ENCODE data around the gene MEIOC.

GRCh38 chr17:44627513-44628242 is 28.6 kb upstream of the MEIOC start:
- no peak for TF ChIP-seq CTCF (IDR thresholded peaks at IDR 0.05)
- no peak for TF ChIP-seq EZH2 (IDR thresholded peaks at IDR 0.05; ENCODE audit: borderline replicate concordance, insufficient read depth, low read depth, low read length, poor library complexity, severe bottlenecking)

Data from B cell (primary cell).